SK-N-SH treated with all-trans-retinoic acid at 6 μM for 48 hours (cell line): ENCODE results near the gene RPA1.
"Not testable (repeated sequence)": the region's sequence is repeated elsewhere in the genome, so short reads cannot be mapped to it uniquely, and the experiment has no call there.

ENCODE experiments used
- ATAC-seq: fragments of 200-7000 bp; cut with Tn5 transposase; 3 replicates; pipeline ENCODE4 v1.9.1; 2020; ENCODE audit warnings: mild to moderate bottlenecking, moderate library complexity
- ARNTL ChIP-seq: fragments of 450-650 bp; formaldehyde crosslinking; IDR thresholded peaks from 2 replicates; pipeline ENCODE4 v1.5.0; 2020; ENCODE audit warnings: low read depth, mild to moderate bottlenecking, moderate library complexity, borderline replicate concordance
- CREB5 ChIP-seq: fragments of 250-450 bp; sonication (Bioruptor Pico); IDR thresholded peaks from 2 replicates; pipeline ENCODE4 v1.5.1; 2020; ENCODE audit warnings: low read depth, mild to moderate bottlenecking, moderate library complexity
- CSDC2 ChIP-seq: fragments of 250-450 bp; sonication (Bioruptor Pico); IDR thresholded peaks from 2 replicates; pipeline ENCODE4 v1.5.0; 2020; ENCODE audit warnings: mild to moderate bottlenecking, moderate library complexity
- CSRNP3 ChIP-seq: fragments of 250-450 bp; sonication (Bioruptor Pico); IDR thresholded peaks from 2 replicates; pipeline ENCODE4 v1.5.1; 2021; ENCODE audit warnings: mild to moderate bottlenecking, moderate library complexity
- GLIS3 ChIP-seq: fragments of 250-450 bp; sonication (Bioruptor Pico); IDR thresholded peaks from 2 replicates; pipeline ENCODE4 v1.5.0; 2020; ENCODE audit warnings: mild to moderate bottlenecking, moderate library complexity
- ISL1 ChIP-seq: fragments of 250-450 bp; sonication (Bioruptor Pico); IDR thresholded peaks from 2 replicates; pipeline ENCODE4 v2.1.2; 2022; ENCODE audit warnings: mild to moderate bottlenecking, moderate library complexity
- PATZ1 ChIP-seq: fragments of 250-450 bp; sonication (Bioruptor Pico); IDR thresholded peaks from 2 replicates; pipeline ENCODE4 v1.8.0; 2020; ENCODE audit warnings: mild to moderate bottlenecking, moderate library complexity, borderline replicate concordance
- POU6F1 ChIP-seq: fragments of 250-450 bp; sonication (Bioruptor Pico); IDR thresholded peaks from 2 replicates; pipeline ENCODE4 v1.8.0; 2021; ENCODE audit warnings: low read depth, mild to moderate bottlenecking, moderate library complexity, borderline replicate concordance
- PPARA ChIP-seq: fragments of 250-450 bp; sonication (Bioruptor Pico); IDR thresholded peaks from 2 replicates; pipeline ENCODE4 v1.5.0; 2020; ENCODE audit warnings: mild to moderate bottlenecking, borderline replicate concordance
- RARB ChIP-seq: fragments of 250-450 bp; sonication (Bioruptor Pico); IDR thresholded peaks from 2 replicates; pipeline ENCODE4 v1.8.0; 2021; ENCODE audit warnings: mild to moderate bottlenecking, moderate library complexity
- SNAI2 ChIP-seq: fragments of 250-450 bp; sonication (Bioruptor Pico); IDR thresholded peaks from 2 replicates; pipeline ENCODE4 v1.5.0; 2020; ENCODE audit warnings: mild to moderate bottlenecking, moderate library complexity
- TOX ChIP-seq: fragments of 250-450 bp; sonication (Bioruptor Pico); IDR thresholded peaks from 2 replicates; pipeline ENCODE4 v1.8.0; 2021; ENCODE audit warnings: mild to moderate bottlenecking, moderate library complexity, borderline replicate concordance
- ZC3H10 ChIP-seq: fragments of 250-450 bp; sonication (Bioruptor Pico); IDR thresholded peaks from 2 replicates; pipeline ENCODE4 v1.5.1; 2021; ENCODE audit warnings: mild to moderate bottlenecking, moderate library complexity
- ZFP3 ChIP-seq: fragments of 250-450 bp; sonication (Bioruptor Pico); IDR thresholded peaks from 2 replicates; pipeline ENCODE4 v1.5.0; 2020; ENCODE audit warnings: mild to moderate bottlenecking, moderate library complexity

The RPA1 gene

GRCh38 chr17:1890758-1891450, 61.1 kb downstream of the RPA1 start (continued):
- no peak for TF ChIP-seq ISL1 (CRISPR knock-in tag)

GRCh38 chr17:1894753-1895339, 65.0 kb downstream of the RPA1 start:
- no peak for ATAC-seq
- no peak for TF ChIP-seq CSRNP3 (CRISPR knock-in tag)
- no peak for TF ChIP-seq PATZ1 (CRISPR knock-in tag)
- TF ChIP-seq SNAI2 (CRISPR knock-in tag), result no peak
- TF ChIP-seq GLIS3 (CRISPR knock-in tag), result no peak
- TF ChIP-seq ARNTL, result no peak
- no peak for TF ChIP-seq ISL1 (CRISPR knock-in tag)

GRCh38 chr17:1895479-1895878, 65.7 kb downstream of the RPA1 start:
- ATAC-seq, result not testable (repeated sequence)

- no peak for ATAC-seq
- TF ChIP-seq TOX (CRISPR knock-in tag) (no peak), CSRNP3 (CRISPR knock-in tag) (no peak), PATZ1 (CRISPR knock-in tag) (no peak), CREB5 (no peak), POU6F1 (no peak), PPARA (CRISPR knock-in tag) (no peak), ZC3H10 (no peak)
- TF ChIP-seq, all 23 proteins: peak for 0
Measured at GRCh38 chr17:1896243-1897104, 66.7 kb downstream of the RPA1 start.

- no peak for TF ChIP-seq SNAI2 (CRISPR knock-in tag)
- TF ChIP-seq ZFP3 (CRISPR knock-in tag), result no peak
- no peak for TF ChIP-seq CSDC2
- no peak for TF ChIP-seq ISL1 (CRISPR knock-in tag)
- TF ChIP-seq CREB5, result no peak
- TF ChIP-seq RARB, result no peak
- no peak for TF ChIP-seq PPARA (CRISPR knock-in tag)
- no peak for ATAC-seq
Measured at GRCh38 chr17:1897105-1897656, 67.4 kb downstream of the RPA1 start.
